Stimulated activated CD4-positive, alpha-beta T cell treated with anti-CD3 and anti-CD28 coated beads, Interleukin-1b, Interleukin-23, amount 100 ng/mL, for 24 hours (primary cell): ENCODE data around the gene MAPK11.

ENCODE experiments used
- DNase-seq, 4 experiments: peaks; one replicate each; pipeline ENCODE4 v3.0.0-alpha.2; 2020; ENCODE audit warnings: low read depth in 4 of 4, low spot score in 1 of 4

The MAPK11 gene

DNA sequence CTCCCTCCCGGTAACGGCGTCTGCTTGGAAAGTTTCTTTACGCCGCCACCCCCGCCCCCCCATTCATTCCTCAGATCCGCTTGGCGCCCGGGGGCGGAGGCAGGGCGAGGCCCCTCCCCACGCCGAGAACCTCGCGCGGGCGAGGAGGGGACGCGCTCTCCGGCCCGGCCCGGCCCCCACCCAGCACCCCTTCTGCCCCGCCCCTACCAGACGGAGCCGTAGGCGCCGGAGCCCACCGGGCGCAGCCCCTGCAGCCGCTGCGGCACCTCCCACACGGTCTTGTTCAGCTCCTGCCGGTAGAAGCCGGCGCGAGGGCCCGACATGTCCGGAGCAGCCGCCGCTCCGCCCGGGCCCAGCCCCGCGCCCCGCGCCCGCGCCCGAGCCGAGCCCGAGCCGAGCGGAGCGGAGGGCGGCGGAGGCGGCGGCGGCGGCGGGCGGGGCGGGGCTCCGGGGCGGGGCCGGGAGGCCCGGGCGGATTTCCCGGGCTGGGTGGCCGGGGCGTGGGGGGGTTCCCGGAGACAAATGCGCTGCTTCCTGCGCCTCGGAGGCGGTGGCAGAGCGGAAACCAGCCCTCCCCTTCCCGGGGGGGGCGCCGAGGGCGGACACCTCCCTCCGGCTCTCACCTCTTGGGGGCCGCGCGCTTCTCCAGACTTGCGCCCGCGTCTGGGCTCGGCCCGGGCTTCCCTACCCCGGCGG, at the start of gene MAPK11:
Gene MAPK11, minus strand, starts transcription at position 411 of the 696 bp plus-strand sequence. Its CDS starts 88 bp downstream, at position 323.
- peak; percentile 42 to 71 (median 52) for DNase-seq

GRCh38 chr22:50319503-50319951, 49.3 kb upstream of the MAPK11 start:
- DNase-seq = no peak

- no peak for DNase-seq
Measured at GRCh38 chr22:50318698-50319411, 48.7 kb upstream of the MAPK11 start.

GRCh38 chr22:50318356-50318697, 48.1 kb upstream of the MAPK11 start:
- DNase-seq = no peak

GRCh38 chr22:50317674-50318073, 47.5 kb upstream of the MAPK11 start:
- DNase-seq = no peak

DNA sequence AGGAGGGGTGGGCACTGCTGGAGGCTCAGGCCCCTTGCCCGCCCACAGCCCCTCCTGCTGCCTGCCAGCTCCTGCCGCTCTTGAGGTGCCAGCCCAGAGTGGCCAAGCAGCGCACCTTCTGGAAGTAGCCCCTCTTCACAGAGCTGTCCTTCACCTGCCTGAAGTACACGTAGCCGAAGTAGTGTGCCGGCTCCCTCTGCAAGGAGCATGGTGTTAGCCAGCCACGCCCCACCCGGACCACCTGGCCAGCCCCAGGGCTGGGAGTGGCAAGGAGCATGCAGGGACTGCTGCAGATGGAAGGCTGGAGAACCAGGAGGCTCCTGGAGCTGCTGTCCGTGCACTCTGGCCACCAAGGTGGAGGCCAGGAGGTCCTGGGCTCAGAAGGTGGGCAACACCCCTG, 47.0 kb upstream of the MAPK11 start:
- DNase-seq = no peak

DNA sequence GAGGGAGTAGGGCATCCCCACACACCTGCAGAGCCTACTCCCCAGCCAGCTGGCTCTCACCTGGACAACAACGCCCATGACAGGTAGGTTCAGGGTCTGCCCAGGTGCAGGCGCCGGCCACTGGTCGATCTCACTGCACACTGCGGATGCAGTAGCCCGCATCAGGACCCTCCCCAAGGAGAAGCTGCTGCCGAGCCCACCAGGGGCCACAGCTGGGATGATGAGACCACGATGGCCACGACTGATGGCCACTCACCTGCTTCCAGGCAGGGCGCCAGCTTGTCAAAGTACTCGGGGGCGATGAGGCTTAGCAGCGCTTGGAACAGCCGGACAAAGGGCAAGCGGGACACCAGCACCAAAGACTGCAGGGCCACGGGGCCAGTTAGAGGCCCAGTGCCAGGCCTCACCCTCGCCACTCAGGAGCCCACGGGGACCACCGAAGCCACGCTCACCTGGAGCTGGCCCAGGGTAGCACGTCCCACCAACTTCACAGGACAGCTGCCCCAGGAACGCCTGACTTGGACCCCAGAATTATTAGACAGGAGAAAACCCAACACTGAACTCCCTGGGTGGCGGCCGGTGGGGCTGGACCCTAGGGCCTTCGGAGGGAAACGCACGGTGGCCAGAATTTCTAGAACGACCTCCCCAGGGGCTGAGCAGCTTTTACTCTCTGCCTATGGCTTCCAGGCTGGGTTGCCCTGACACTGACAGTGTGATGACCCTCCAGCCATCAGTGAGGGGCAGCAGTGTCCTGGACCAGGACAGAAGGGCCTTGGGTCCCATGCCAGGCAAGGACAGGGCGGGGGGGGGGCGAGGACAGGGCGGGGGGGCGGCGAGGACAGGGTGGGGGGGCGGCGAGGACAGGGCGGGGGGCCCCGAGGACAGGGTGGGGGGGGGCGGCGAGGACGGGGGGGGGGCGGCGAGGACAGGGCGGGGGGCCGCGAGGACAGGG, 46.2 kb upstream of the MAPK11 start:
- no peak for DNase-seq

DNA sequence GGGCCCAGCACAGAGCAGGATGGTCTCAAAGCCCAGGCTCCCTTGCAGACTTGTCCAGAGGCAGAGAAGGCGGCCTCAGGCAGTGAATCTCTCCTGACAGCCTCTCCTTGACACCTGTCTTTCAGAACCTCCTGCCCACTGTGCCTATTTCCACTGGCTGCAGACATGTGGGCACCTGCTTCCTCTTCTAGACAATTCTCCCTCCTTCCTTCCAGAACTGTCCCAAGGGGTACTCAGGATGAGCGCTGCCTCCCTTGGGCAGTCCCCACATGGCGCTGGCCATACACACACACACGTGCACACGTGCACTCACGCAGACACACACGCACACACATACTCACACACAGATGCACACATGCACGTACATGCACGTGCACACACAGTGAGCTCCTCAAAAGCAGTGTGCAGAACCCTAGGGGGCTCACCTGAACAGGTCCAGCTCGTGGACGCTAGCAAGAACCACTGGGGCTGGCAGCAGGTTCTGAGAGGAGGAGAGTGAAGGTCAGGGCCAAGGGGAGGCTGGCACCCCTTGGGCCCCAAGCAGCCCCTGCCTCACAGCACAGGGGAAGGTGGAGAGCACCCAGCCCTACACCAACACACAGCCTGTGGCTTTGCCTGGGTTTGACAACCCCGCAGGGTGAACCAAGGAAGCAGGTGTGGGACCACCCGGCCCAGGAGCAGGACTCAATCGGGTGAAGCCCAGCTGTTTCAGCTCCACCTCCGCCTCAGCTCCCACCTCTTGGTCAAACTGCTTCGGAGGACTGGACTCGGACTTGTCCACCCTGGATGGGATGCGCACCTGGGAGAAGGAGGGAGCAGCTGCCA, 45.3 kb upstream of the MAPK11 start:
- DNase-seq = no peak

DNA sequence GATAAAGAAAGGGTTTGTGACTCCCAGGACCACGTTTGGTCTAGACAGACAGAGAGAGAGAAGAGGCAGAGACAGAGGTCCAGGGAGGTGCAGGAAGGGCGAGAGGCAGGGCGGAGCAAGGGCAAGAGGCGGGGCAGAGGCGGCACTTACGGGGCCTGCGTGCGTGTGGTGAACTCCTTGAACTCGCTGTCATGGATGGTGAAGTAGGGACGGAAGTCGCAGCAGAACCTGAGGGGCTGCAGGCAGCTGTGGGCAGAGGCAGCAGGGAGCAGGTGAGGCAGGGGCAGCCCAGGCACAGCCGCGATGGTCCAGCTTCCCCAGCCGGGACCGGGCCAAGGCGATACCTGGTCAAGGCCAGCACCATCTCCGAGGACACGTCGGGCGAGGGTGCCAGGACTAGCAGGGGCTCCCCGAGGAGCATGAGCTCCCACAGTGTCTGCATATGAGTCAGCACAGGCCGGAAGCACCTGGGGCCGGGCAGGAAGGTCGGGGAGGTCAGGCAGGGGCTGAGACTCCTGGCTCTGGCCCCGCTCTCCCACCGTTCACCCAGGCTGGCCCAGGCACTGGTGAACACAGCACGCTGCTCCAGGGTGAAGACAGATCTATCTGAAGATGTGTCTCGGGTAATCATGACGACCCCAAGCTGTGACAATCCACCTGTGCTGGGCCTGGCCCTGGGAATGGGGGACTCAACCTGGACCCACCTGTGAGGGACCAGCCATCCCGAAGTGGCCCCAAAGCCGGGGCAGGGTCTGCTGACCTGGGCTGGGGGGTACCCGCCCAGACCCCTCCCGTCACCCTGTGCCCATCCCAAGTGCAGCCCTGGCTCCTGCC, 44.5 kb upstream of the MAPK11 start:
- peak; percentile 42 to 70 (median 58) for DNase-seq

DNA sequence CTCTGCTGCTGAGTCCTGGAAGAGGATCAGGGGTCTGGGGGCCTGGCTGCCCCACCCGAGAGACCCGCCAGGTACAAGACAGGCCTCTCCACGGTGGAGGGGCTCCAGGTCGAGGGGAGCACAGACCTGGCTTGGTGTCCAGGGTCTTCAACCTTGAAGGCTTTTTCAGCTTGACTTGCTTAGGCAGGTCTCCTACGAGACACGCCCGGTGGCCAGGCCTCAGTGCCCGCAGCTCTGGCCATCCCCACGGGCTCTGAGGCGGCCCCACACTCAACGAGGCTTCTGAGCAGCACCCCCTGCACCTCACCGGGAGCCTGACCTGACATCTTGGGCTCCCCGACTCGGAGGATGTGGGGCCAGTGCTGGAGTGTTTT, 43.9 kb upstream of the MAPK11 start:
- DNase-seq = no peak

DNA sequence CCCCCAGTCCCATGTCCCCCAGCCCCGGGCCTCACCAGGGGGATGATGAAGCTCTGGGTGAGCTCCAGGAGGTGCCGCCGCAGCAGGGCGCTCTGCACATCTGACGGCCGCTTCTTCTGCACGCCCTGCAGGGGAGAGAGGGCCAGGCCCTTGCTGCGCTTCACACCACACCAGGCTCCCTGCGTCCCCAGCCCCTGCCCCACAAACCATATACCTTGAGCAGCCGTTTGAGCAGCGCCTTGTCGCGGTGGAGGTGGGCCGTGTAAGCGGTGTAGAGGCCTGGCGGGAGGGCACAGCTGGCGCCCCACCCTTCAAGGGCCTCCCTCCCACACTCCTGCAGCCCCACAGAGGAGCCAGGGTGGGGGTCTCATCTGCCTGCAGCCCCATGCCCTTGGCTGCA, 43.4 kb upstream of the MAPK11 start:
- DNase-seq = no peak

- DNase-seq = no peak
Measured at GRCh38 chr22:50313021-50313420, 42.8 kb upstream of the MAPK11 start.

GRCh38 chr22:50312371-50312770, 42.2 kb upstream of the MAPK11 start:
- DNase-seq = no peak

DNA sequence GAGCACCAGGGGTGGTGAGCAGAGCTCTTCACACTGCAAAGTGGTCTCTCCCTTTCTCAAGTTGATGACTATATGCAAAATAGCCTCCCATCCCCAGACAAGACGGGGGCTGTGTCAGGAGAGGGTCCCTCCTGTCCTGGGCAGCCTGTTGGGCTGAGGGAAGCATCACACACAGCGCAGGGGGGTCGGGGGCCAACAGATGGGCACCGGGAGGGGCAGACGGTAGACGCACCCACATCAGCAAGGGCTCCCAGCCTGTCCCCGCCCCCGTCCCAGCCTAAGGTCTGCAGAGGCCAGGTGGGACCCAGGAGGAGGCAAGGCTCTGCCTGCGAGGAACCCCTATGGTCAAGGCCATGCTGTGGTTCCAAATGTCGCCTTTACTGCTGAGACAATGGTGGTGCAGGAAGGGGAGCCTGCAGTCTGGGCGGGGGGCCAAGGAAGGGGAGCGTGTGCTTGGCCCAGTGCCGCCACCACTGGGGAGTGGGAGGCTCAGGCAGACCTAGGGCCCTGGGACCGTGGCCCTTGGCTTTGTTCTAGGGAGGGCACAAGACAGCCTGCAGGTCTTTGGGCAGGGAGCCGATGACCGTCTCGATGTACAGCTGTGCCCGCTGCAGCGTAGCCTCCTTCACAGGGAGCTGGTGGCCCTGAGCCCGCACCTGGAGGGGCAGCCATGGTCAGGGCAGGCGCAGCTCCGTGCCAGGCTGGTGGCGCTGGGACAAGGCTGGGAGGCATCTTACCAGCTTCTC, 41.6 kb upstream of the MAPK11 start:
- no peak for DNase-seq

DNA sequence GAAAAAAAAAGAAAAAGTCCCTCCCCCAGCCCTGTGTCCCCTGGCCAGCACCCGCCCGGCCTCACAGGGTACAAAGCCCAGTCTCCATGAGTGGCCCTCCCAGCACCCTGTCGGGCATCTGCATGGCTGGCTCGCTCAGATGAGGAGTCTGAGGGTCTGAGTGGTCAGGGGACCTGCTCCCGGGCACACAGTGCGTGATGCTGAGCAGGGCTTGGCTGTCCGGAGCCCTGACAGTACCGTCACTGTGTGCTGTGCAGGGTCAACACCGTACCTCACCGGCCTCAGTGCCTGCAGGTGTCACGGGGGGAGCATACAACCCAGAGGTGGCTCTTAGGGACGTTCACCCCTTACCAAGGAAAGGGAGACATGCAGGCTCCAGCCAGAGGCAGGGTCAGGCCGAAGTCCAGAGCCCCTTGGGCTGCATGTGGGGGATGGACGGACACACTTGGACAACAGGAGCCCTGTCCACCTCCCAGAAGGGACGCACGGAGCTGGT, 40.8 kb upstream of the MAPK11 start:
- no peak for DNase-seq

DNA sequence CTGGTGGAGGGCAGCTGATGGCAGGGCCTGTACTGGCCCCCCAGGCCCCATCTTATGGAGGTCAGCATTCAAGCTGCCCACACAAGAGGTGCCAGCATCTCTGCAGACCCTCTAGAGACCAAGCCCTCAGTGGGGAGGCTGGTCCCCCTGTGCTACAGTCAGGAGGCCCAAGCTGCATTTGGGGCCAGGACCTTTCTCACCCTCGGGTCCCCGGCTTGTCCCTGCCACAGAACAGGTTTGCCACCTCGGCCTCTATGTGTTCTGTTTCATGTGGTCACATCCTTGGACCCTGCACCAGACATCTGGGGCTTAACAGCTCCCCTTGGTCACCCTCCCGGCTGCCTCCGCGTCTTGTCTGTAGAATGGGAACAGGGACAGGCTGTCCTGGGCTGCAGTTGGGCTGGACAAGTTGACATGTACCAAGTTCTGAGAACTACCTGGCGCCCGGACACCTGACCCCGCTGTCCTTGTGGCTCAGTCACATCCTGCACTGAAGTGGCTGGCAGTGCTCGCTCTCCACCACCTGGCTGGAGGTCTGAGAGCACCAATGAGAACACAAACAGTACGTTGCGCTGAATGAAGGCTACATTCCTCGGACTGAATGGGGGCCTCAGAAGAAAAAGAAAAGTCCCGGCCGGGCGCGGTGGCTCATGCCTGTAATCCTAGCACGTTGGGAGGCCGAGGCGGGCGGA, 40.0 kb upstream of the MAPK11 start:
- no peak for DNase-seq

DNA sequence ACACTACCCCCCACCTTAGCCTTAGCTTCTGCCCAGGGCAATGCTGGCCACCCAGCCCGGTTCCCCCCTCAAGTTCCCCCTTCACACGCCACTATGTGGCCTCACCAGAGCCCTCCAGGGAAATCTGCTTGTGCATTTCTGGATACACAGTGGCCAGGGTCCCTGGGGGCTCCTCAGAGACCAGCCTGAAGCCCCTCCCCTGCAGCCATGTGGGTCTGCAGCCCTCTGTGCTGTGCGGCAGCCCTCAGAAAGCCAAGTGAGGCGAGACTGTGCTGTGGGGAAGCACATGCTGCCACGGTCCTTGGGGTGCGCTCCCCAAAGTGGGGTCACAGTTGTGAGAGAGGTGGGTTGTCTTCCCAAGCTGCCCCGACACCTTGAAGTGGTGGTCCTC, 39.4 kb upstream of the MAPK11 start:
- DNase-seq = no peak

DNA sequence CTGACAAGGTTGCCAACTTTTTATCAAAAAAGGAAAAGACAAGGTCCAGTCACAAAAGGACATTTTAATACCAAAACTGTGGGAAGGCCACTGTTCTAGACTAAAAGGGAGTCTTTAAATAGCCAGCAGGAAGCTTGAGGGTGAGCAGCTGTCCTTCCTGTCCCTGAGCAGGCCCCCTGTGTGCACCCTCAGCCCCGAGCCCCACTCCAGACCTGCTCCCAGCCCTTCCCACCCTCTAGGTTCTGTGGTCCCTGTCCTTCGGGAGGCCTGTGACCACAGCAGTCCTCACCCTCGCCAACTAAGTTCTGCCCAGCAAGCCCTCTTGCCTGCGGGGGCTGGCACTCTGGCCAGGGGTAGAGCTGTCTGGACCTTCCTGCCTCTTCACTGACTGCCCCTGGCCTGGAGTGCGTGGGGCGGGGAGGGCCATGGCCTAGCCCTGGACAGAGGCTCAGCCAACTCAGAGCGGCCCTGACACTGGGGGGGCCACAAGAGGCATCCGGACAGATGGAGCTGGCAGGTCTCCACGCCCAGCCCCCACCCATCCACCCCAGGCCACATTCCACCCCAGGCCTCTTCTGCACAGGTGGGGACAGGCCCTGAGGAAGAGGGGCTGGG, 38.9 kb upstream of the MAPK11 start:
- DNase-seq = no peak
